Brain microvascular endothelial cell (primary cell): ENCODE measurements around the gene HLA-DMB.

Experiments used
- DNase-seq: peaks from one replicate; pipeline ENCODE4 v3.0.0-alpha.2; 2020
- H3K27ac ChIP-seq: fragments of 250-450 bp; sonication (Bioruptor Pico); 2 replicates; pipeline ENCODE4 v1.5.1; 2020; ENCODE audit warnings: mild to moderate bottlenecking, moderate library complexity
- H3K27me3 ChIP-seq: fragments of 250-450 bp; sonication (Bioruptor Pico); replicated peaks from 2 replicates; pipeline ENCODE4 v1.5.1; 2020; ENCODE audit warnings: mild to moderate bottlenecking
- H3K36me3 ChIP-seq: fragments of 250-450 bp; sonication (Bioruptor Pico); replicated peaks from 2 replicates; pipeline ENCODE4 v1.5.1; 2020; ENCODE audit warnings: mild to moderate bottlenecking
- H3K4me3 ChIP-seq: 2 replicates; pipeline ENCODE4 v1.5.1; 2011; ENCODE audit warnings: low read depth, mild to moderate bottlenecking, control low read depth, low read length, moderate library complexity
- in situ Hi-C: cut with HindIII; loops from 2 replicates; pipeline ENCODE4 v1.10.0; 2017; ENCODE audit warnings: low sequenced_read_pairs, low pct_ligation_motif_present
- TF ChIP-seq, protein P1 (sequence below): IDR thresholded peaks from 2 replicates; pipeline ENCODE4 v1.5.1; 2011; ENCODE audit warnings: low read depth, mild to moderate bottlenecking, moderate library complexity, low read length, control low read depth, inconsistent platforms; ENCODE audit errors: missing control alignments

The HLA-DMB gene

DNA sequence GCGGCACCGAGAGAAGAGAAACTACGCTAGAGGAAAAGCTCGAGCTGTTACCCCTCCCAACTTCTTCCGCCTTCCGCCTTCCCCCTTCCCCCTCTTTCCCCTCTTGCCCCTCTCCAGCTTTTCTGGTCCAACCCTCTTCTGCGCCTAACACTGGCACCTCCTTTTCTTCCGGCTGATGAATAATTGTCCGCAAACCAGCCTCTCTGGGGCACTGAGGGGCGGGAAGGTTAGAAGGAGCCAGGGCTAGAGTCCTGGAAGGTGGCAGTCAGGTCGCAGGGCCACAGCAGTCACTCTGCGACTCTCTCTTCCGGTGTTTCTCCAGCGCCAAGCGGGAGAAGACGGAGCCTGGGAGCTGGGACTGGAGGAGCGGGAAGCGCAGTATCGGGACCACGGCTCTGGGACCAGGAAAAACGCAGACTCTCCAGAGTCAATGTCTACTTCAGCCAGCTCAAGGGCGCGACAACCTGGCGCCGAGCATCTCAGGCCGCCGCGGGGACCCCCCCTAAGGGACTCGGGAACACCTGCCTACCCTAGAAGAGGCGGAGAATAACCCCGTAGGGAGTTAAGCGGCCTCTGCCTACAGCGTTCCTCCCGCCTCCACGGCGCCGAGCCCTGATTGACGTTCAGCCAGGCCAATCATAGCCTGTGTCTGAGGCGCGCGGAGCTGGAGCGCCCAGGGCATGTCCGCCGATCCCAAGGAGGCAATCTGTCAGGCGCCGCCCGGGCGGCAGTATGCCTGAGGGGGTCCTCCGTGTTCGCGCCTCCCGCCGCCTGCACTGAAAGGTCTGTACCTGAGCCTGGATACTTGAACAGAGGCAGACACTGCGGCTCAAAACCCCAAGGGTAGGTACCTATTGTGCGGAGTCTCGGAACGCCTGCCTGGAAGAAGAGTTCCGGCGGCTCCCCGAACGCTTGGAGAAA is 46.5 kb downstream of the HLA-DMB start:
- Histone ChIP-seq H3K36me3 (no peaks in the 10 kb centered on the region), H3K27ac (no peak overlapping the region), H3K4me3 (peak overlapping the region; percentile 79), H3K27me3 (no peaks in the 10 kb centered on the region)
- TF ChIP-seq, protein P1, sequence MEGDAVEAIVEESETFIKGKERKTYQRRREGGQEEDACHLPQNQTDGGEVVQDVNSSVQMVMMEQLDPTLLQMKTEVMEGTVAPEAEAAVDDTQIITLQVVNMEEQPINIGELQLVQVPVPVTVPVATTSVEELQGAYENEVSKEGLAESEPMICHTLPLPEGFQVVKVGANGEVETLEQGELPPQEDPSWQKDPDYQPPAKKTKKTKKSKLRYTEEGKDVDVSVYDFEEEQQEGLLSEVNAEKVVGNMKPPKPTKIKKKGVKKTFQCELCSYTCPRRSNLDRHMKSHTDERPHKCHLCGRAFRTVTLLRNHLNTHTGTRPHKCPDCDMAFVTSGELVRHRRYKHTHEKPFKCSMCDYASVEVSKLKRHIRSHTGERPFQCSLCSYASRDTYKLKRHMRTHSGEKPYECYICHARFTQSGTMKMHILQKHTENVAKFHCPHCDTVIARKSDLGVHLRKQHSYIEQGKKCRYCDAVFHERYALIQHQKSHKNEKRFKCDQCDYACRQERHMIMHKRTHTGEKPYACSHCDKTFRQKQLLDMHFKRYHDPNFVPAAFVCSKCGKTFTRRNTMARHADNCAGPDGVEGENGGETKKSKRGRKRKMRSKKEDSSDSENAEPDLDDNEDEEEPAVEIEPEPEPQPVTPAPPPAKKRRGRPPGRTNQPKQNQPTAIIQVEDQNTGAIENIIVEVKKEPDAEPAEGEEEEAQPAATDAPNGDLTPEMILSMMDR = peak; percentile 12
- in situ Hi-C loops = no loop called here
- peak; percentile 88 for DNase-seq

DNA sequence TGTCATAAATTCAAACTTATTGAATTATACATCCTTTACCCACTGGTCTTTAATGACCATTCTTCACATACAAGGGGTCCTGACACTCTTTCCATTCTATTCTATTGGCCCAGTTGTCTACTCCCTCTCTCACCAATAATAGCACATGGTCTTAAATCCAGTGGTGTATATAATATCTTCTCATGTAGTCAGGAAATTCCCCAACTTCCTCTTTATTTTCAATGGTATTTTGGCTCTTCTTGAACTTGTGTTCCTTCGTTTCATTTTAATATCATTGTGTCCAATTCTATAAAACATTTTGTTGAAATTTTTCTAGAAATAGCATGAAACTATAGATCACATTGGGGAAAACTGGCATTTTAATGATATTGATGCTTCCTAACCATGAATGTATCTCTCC is 50.0 kb downstream of the HLA-DMB start:
- Histone ChIP-seq H3K27ac (no peak overlapping the region), H3K4me3 (no peak overlapping the region), H3K36me3 (no peaks in the 10 kb centered on the region), H3K27me3 (no peaks in the 10 kb centered on the region)
- DNase-seq = no peak
- TF ChIP-seq, protein P1 = no peak
- in situ Hi-C loops = no loop called here

GRCh38 chr6:32889533-32889932 is 51.3 kb downstream of the HLA-DMB start:
- Histone ChIP-seq H3K36me3 (no peaks in the 10 kb centered on the region), H3K27ac (no peak overlapping the region), H3K27me3 (no peaks in the 10 kb centered on the region), H3K4me3 (no peak overlapping the region)
- no peak for DNase-seq
- TF ChIP-seq, protein P1 = no peak
- in situ Hi-C loops = no loop called here

DNA sequence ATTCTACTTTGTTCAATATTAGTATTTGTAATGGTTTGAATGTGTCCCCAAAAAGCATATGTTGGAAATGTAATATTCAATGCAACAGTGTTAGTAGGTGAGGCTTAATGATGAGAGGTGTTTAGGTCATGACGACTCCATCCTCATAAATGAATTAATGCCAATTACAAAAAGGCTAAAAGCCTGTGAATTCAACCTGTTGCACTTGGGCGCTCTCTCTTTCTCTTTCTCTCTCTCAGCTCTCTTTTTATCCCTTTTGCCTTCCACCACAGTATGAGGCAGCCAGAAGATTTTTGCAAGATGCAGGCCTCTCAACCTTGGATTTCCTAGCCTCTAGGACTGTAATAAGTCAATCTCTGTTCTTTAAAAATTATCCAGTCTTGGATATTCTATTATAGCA is 52.3 kb downstream of the HLA-DMB start:
- Histone ChIP-seq H3K27me3 (no peaks in the 10 kb centered on the region), H3K27ac (no peak overlapping the region), H3K36me3 (no peaks in the 10 kb centered on the region), H3K4me3 (no peak overlapping the region)
- no peak for DNase-seq
- TF ChIP-seq, protein P1 = no peak
- in situ Hi-C loops = no loop called here

DNA sequence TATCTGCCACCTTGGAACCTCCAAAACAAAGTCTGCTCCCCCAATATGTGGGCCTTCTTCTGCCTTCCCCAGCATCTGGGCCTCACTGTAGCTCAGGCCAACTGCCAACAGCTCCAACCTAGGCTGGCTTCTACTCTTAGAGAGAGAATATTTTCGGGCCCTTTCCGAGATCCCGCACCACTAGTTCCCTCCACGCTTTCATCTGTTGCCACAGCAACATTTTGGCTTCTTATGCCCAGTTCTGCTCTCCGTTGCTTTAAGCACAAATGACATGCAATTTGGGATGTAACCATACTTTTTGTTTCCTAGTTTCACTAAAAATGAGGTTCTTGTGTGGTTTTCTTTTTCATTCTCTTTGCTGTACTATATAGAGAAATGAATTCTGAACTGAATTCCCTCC is 53.2 kb downstream of the HLA-DMB start:
- Histone ChIP-seq H3K4me3 (no peak overlapping the region), H3K27me3 (no peaks in the 10 kb centered on the region), H3K27ac (no peak overlapping the region), H3K36me3 (no peaks in the 10 kb centered on the region)
- TF ChIP-seq, protein P1 = no peak
- in situ Hi-C loops = no loop called here
- no peak for DNase-seq
